Stimulated activated CD4-positive, alpha-beta T cell treated with anti-CD3 and anti-CD28 coated beads, Interleukin-12 subunit alpha, Interleukin-12 subunit beta, amount 100 ng/mL, for 4 hours (primary cell): ENCODE results near the gene WDR62.
A peak's percentile ranks its signal among the peaks of the same experiment; 100 is the strongest.
"Not testable (repeated sequence)": the region's sequence is repeated elsewhere in the genome, so short reads cannot be mapped to it uniquely, and the experiment has no call there.

Experiments
- DNase-seq: peaks from one replicate; pipeline ENCODE4 v3.0.0-alpha.2; 2020

WDR62 gene

GRCh38 chr19:36113894-36114720, 59.4 kb downstream of the WDR62 start:
- peak; percentile 22 for DNase-seq

GRCh38 chr19:36114721-36115452, 60.2 kb downstream of the WDR62 start, which contains the start of gene POLR2I:
Gene POLR2I, minus strand, starts transcription at chr19:36114875. Its CDS starts 19 bp downstream, at chr19:36114856.
- peak; percentile 98 for DNase-seq

GRCh38 chr19:36115453-36116343, 61.0 kb downstream of the WDR62 start, which contains the start of gene TBCB:
Gene TBCB, plus strand, starts transcription at chr19:36115468. Its CDS starts 93 bp downstream, at chr19:36115561.
- peak; percentile 96 for DNase-seq

- DNase-seq, result no peak
Measured at GRCh38 chr19:36116344-36116637, 61.6 kb downstream of the WDR62 start.

- DNase-seq, result no peak
Measured at GRCh38 chr19:36120092-36120983, 65.6 kb downstream of the WDR62 start.

GRCh38 chr19:36120984-36121358, 66.3 kb downstream of the WDR62 start:
- no peak for DNase-seq

GRCh38 chr19:36121486-36122124, 66.9 kb downstream of the WDR62 start:
- DNase-seq, result no peak

- no peak for DNase-seq
Measured at GRCh38 chr19:36125557-36125956, 70.9 kb downstream of the WDR62 start.

GRCh38 chr19:36128392-36128736, 73.7 kb downstream of the WDR62 start:
- no peak for DNase-seq

- DNase-seq, result not testable (repeated sequence)
Measured at GRCh38 chr19:36131221-36131620, 76.5 kb downstream of the WDR62 start.

- DNase-seq, result not testable (repeated sequence)
Measured at GRCh38 chr19:36134867-36135266, 80.2 kb downstream of the WDR62 start.

GRCh38 chr19:36136964-36137686, 82.4 kb downstream of the WDR62 start:
- no peak for DNase-seq

- DNase-seq, result no peak
Measured at GRCh38 chr19:36139120-36139472, 84.4 kb downstream of the WDR62 start.

- peak; percentile 91 for DNase-seq
Measured at GRCh38 chr19:36139473-36140303, 85.0 kb downstream of the WDR62 start, which contains the start of gene CAPNS1. Gene CAPNS1, plus strand, starts transcription at chr19:36140066. Its CDS starts 946 bp downstream, at chr19:36141012.

GRCh38 chr19:36140304-36141038, 85.8 kb downstream of the WDR62 start:
- peak; percentile 40 for DNase-seq

- DNase-seq, result peak; percentile 87
Measured at GRCh38 chr19:36141039-36141927, 86.6 kb downstream of the WDR62 start.

- DNase-seq, result no peak
Measured at GRCh38 chr19:36142046-36142445, 87.3 kb downstream of the WDR62 start.

GRCh38 chr19:36142496-36142895, 87.8 kb downstream of the WDR62 start:
- no peak for DNase-seq
